ENCODE measurements around the gene GLO1.

The GLO1 gene

DNA sequence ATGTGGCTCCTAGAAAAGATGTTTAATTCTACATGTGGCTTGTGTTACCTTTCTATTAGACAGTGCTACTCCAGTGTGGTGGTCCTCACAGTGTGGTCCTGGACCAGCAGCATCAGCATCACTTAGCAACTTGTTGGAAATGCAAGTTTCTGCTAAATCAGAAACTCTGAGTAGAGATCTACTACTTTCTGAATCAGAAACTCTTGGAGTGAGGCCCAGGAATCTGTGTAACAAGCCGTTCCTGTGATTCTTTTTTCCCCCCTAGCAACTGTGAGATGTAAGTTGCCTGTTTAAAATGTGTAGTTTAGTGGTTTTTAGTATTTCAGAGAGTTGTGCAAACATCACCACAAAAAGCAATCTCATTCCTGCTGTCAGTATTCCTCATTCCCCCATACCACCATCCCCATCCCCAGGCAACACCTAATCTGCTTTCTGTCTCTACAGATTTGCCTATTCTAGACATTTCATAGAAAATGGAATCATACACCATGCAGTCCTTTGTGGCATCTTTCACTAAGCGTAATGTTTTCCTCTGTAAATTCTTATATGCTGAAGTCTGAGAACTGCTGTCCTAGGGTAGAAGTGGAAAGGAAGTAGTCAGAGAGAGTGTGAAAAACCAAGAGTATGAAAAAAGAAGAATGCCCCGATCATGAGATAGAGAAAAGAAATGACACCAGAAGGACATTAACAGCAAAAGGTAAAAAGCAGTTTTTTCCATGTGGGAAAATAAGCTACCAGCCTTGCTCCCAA, 44.4 kb downstream of the GLO1 start:
- DNase-seq = no peak

DNA sequence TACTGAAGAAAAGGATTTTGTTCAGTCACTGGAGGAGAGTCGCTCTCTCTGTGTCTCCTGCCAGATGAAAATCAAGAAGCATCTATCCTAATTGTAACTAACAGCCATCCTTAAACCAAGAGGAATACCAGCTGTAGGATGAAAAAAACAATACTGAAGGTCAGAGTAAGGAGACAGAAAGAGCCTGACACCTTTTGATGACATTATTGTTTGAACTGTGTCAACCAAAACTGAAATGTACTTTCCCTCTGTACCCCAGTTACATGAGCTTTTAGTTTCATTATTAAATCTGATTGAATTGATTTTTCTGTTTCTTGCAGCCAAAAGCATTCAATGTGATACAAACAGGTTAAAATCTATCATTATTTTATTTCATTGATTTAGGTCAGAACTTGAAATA, 46.0 kb downstream of the GLO1 start:
- DNase-seq = no peak

DNA sequence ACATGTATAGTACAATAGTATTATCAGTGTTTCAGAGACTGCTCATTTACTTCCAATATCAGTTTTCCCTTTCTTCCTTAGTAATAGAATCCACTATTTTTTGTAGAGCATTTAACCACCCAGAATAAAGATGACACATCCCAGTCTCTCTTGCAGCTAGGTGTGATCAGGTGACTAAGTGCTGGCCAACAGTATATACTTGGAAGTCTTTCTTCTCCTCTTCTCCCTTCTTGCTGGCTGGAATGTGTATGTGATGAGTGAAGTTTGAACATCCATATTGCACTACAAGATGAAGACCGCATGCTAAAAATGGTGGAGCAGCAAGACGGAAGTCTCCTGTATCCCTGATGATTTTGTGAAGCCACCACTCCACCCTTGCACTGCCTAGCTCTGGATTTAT, 48.7 kb downstream of the GLO1 start:
- no peak for DNase-seq

DNA sequence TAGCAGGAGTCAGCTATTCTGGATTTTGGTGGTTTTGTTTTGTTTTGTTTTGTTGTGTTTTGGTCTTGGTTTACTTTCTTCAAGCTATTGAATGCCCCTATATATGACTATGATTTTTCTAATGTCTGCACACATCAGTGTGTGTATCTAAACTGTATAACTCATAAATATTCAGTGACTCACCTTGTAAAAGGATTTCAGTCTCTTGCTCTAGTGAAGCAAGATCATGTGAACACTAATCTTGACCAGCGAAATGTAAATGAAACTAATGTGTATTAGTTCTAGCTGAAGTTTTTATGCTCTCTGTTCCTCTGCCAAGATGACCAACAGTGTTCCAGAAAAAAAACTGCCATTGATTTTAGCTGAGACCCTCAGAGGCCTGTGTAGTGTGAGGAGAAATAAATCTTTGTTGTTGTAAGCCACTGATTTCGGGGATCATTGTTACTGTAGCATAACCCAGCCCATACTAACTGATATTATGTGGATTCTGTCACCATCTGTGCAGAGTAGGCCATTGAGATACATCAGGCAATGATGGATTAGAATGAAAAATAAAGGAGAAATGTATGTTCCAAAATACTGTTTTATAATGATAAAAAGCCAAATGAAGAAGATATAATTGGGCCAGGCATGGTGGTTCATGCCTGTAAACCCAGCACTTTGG, 51.7 kb downstream of the GLO1 start:
- DNase-seq = no peak

DNA sequence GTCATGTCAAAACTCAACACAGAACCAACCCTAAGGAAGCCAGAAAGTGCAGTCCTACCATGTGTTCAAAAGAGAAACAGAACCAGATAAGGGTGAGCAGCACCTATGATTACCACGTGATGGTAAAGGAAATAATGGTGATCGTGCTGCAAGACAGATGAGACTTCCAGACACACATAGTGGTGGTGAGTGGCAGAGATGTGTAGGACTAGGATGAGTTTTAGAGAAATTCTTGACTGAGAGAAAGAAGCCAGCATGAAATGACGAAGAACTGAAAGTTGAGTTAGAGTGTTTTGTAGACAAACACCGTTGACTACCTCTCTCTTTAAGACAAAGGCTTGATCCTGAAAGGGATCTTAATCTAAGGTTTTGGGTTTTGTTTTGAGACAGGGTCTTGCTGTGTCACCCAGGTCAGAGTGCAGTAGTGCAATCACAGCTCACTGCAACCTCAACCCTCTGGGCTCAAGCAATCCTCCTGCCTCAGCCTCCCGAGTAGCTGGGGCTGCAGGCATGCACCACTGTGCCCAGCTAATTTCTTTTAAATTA, 52.7 kb downstream of the GLO1 start:
- no peak for DNase-seq

DNA sequence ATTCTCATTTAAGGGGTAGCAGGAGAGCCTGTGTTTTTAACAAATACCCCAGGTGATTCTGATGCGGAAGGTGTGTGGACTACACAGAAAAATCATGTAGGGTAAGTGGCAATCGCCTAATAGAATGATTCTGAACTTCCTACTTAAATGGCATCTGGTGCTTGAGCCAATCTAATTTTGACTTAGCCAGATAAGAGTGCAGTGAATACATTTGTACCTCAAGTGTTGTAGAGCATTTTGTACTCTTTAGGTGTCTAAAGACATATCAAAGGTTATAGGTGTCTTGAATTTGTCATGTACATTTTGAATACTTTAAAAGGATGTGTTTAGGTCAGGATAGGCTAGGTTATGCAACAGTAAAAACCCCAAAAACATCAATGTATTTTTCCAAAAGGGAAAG, 53.2 kb downstream of the GLO1 start:
- DNase-seq = no peak

DNA sequence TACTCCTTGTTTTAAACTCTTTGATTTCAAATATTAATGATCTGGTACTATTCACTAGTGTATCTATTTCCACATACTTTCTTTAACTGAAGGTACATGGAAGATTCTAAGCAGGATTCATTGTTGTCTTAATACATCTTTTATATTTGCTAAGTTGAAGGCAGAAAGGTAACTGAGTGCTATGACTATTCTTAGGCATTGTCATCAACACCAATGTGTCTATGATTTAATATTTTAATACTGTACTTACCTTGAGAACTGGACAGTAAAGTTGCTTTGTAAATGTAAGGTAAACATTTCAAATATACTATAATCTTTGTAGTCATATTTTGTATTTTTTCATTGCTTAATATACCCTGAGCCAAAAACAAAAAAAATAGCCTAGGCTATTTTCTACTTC, 54.3 kb downstream of the GLO1 start:
- no peak for DNase-seq

DNA sequence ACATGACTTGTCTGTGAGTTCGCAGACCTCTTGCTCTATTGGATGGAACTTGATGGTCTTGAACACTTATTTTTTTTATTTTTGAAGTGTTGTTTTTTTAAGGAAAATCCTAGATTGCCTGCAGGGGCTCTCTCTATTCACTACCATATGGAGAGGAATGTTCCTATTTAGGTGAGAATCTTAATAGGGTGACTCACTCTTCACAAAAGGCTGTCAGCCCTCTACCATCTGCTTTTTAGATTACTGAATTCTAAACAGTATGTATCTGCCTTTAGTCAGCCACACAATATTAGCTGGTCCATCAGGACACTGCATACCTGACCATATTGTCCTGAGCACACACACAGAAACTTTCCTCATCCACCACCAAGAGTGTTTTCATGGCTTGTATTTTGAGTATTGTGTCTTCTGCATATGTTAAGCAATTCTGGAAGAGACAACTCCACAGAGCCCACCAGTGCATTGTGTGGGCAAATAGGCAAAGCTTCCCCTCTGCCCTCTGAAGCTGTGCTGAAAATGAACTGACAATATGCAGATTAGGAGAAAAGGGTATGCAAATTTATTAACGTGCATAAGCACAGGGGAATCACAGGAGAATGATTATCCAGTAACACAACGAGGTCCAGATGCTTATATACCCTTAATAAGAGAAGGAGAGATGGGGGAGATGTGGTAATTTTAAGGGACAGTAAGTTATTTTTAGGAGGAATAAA, 56.6 kb downstream of the GLO1 start:
- DNase-seq = no peak

DNA sequence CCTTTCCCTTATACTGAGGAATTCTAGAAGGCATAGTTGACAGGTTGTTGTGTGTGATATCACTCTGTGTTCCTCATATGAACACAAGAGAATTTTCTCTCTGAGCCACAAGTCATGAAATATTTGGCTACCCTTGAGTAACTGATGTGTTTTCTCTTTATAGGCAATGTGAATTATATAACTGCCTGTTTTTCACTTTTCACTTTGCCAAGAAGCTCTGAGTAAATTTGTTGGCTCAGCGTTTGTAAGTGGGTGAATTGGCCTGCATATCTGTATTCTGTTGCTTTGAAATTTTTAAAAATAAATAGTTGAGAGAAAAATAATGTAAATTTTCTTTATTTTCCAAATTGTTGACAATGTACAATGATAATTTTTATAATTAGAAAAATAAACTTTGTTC, 58.0 kb downstream of the GLO1 start:
- no peak for DNase-seq

DNA sequence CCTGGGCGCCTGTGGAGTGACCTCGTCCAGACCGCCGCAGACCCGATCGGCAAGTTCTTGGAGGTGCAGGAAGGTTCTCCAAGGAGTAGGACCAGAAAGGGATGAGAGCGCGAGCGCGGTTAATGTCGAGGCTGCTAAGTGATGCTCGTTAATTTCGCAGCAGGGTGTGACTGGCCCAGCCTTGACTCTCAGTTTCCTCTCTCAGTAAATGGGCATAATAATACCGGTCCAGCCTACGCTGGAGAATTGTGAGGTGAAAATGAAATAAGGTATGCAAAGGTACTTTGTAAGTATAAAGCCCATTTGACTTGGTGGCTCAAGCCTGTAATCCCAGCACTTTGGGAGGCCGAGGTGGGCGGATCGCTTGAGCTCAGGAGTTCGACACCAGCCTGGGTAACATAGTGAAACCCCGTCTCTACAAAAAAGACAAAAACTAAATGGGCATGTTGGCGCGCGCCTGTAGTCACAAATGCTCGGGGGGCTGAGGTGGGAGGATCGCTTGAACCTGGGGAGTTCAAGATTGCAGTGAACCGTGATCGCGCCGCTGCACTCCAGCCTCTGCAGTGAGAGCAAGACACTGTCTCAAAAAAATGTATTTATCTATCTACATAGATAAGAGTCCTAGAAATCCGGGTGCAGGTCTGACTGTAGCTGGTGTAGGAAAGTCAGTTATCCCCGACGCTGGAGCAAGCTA, 62.6 kb downstream of the GLO1 start:
- DNase-seq = no peak

DNA sequence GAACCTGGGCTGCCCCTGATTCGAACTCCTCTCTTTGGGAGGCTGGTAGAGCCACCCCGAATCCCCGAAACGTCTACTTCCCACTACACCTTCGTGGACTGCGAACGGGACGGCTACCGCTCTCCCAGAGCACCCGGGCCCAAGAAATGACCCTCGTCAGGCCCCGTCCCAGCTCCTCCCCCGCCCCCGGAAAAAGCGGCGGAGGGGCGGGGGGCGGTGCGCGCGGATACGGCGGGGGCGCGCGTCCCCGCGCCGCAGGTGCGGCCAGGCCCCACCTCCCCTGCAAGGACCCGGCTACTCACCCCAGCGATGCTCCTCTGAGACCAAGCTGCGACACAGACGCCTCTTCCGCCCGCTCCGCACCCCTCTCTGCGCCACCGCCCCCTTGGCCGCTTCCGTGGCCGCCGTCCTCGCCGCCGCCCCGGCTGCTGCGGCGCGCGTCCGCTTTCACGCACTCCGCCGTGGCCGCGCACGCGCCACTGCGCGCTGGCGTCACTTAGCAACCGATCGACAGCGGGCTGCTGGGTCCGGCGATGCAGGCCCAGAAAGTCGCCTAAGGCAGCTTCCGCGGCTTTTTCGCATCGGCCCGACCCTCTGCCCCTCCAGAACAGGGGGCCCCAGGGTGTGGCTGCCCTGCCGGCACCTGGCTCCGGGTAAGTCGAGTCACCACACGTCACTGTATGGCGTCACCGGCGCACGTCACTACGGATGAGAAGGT, 63.3 kb downstream of the GLO1 start, which contains the start of gene BTBD9:
TSS of gene BTBD9 (minus strand) at position 432 of the 718 bp plus-strand sequence.
- peak; percentile 76 for DNase-seq

DNA sequence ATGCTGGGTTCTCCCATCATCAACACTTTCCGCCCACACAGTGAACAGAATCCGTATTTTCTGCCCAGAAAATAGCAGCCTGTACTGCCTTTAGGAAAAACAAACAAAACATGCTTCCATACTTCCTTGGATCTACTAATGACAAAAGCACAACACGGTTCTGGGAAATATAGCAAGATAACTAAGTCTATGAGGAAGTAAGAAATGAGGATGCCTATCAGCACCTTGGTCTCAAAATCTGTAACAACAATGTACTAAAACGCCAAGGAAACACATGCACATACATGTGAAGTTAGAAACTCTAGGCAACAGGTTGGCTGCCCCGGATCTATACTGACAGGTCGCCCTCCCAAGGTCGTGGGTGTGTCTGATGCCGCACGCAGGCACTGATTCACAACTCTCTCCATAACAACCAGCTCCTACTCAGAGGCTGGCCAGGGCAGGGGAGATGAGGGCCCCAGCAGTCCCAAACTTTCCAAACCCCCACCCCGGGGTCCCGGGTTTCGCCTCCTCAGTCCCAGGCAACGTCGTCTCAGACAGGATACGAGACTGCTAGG, 63.9 kb downstream of the GLO1 start:
- DNase-seq = peak; percentile 35

DNA sequence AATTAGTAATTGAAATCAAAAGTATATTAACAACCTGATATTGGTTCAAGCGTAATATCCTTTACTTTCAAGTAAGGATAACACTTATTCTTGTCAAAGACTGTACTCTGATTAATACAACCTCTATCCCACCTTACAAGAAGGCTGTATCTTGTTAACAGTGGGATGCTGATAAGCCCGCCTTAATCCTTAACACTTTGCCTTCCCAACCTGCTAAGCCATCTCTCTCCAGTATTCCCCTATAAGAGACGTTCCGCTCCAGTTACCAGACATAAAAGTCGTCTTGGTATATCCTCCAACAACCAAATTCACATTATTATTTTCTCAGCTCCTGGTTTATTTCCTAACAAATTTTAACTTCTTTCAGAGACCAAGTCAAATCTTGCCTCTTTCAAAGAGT, 65.2 kb downstream of the GLO1 start:
- no peak for DNase-seq

DNA sequence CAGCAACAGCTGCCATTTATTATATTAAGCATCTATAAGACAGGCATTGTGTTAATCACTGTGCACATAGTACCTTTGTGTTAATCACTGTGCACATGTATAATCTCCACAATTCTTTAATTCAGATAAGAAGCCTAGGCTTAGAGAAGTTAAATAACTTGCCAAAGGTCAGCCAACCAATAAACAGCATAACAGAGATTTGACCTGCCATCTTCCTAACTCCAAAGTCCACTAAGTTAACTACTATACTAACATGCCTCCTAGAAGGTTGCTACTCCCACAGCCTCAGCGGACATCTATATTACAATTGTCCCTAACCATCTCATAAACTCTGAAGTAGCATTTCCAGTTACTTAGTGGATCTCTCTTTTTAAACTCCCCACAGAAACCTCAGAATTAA, 66.9 kb downstream of the GLO1 start:
- DNase-seq = no peak

DNA sequence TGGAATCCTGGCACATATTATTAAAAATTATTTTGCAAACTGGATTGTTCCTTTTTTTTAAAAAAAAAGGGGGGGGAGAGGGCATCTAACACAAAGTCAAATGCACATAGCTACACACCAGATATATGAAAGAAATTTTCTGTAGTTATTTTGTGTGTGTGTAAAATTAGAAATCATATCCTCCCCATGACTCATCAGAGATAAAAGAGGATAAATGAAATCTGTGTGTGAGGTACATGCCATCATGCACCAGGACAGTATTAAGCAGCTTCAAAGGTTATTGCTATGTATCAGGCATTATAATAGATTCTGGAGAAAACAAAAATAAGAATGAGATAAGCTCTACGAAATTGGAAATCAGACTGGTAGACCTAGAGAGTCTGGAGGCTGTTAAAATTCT, 68.4 kb downstream of the GLO1 start:
- DNase-seq = peak; percentile 17

DNA sequence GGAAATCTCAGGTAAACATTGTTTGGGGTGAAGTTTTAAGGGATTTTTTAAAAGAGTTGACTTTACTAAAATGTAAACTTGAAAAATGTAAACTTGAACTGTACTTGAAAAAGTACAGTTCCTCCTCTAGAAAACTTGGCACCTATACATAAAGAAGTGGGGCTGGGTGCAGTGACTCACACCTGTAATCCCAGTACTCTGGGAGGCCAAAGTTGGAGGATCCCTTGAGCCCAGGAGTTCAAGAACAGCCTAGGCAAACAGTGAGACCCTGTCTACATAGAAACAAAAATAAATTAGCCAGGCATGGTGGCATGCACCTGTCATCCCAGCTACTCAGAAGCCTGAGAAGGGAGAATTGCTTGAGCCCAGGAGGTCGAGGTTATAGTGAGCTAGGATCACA, 70.5 kb downstream of the GLO1 start:
- no peak for DNase-seq

DNA sequence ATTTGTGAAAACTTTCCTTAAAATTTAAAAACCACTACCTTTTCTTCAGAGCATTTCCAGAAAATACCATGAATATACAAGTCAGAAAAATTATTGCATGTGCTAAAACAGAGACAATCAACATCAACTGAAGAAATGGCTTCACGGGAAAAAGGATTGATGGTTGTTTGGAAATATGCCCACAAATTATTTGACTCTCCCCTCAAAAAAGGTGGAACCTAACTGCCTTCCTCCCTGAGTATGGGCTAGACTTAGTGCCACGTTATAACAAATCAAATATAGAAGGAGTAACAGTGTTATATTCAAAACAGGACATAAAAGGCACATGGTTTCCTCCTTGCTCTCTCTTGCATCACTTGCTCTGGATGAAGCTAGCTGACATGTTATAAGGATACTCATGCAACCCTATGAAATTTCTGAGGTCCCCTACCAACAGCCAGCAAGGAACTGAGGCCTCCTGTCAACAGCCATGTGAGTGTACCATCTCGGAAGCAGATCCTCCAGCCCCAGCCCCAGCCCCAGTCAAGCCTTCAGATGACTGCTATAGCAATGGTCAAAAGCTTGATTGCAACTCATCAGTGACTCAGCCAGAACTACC, 71.7 kb downstream of the GLO1 start:
- DNase-seq = no peak
